Stimulated activated naive B cell treated with anti-CD40 and anti-IgM and Interleukin-4, amounts not matched to agents 10 μg/mL and 1 μg/mL and 100 μg/mL, for 72 hours (primary cell): ENCODE measurements around the gene CPLX3.

ENCODE experiments used
- ATAC-seq, 2 donors: fragments of 150-1000 bp; cut with Tn5 transposase; replicated peaks; 2 replicates each; pipeline ENCODE4 v1.10.0; 2021; ENCODE audit warnings: moderate library complexity in 1 of 2
- DNase-seq: peaks from one replicate; pipeline ENCODE4 v3.0.0; 2021
- H3K27ac Mint-ChIP-seq: one replicate; pipeline ENCODE4 v1.8.0; 2022; ENCODE audit warnings: mild to moderate bottlenecking, mixed read lengths
- H3K27me3 Mint-ChIP-seq, 2 donors: one replicate each; pipeline ENCODE4 v1.8.0; 2022; ENCODE audit warnings: mixed read lengths in 2 of 2
- H3K36me3 Mint-ChIP-seq, 2 donors: one replicate each; pipeline ENCODE4 v1.8.0; 2022; ENCODE audit warnings: mixed read lengths in 2 of 2, mild to moderate bottlenecking in 1 of 2
- H3K4me1 Mint-ChIP-seq, 2 donors: one replicate each; pipeline ENCODE4 v1.8.0; 2022; ENCODE audit warnings: mixed read lengths in 2 of 2, mild to moderate bottlenecking in 1 of 2
- H3K4me3 Mint-ChIP-seq, 2 donors: one replicate each; pipeline ENCODE4 v1.8.0; 2022; ENCODE audit warnings: mild to moderate bottlenecking in 2 of 2, mixed read lengths in 2 of 2, moderate library complexity in 1 of 2
- H3K9me3 Mint-ChIP-seq, 2 donors: one replicate each; pipeline ENCODE4 v1.8.0; 2022; ENCODE audit warnings: mixed read lengths in 2 of 2, mild to moderate bottlenecking in 1 of 2

Gene CPLX3

GRCh38 chr15:74793135-74794028, 33.0 kb upstream of the CPLX3 start:
- Mint-ChIP-seq H3K36me3 (peaks cover 43 to 60% of the 10 kb centered on the region in 2 donors), H3K4me1 (peaks cover 66 to 93% of the 10 kb centered on the region in 2 donors), H3K27me3 (no peaks in the 10 kb centered on the region)

GRCh38 chr15:74794248-74794969, 32.0 kb upstream of the CPLX3 start:
- DNase-seq: no peak
- peaks cover 34 to 56% of the 10 kb centered on the region in 2 donors for H3K36me3 Mint-ChIP-seq

More at GRCh38 chr15:74793135-74794028, 33.0 kb upstream of the CPLX3 start:
- Mint-ChIP-seq H3K27ac (peak overlapping the region; percentile 89), H3K9me3 (no peaks in the 10 kb centered on the region), H3K4me3 (peak overlapping the region; percentile 60 to 68)
- ATAC-seq: no peak
- DNase-seq: no peak

GRCh38 chr15:74794970-74795349, 31.5 kb upstream of the CPLX3 start:
- Mint-ChIP-seq H3K4me1 (peaks cover 67 to 93% of the 10 kb centered on the region in 2 donors), H3K27me3 (no peaks in the 10 kb centered on the region), H3K4me3 (peak overlapping the region; percentile 4 to 45), H3K36me3 (peaks cover 30 to 55% of the 10 kb centered on the region in 2 donors), H3K9me3 (no peaks in the 10 kb centered on the region), H3K27ac (peak overlapping the region; percentile 96)
- no peak for ATAC-seq
- no peak for DNase-seq

More at GRCh38 chr15:74794248-74794969, 32.0 kb upstream of the CPLX3 start:
- peak overlapping the region; percentile 4 to 45 for H3K4me3 Mint-ChIP-seq
- no peak for ATAC-seq
- peaks cover 67 to 93% of the 10 kb centered on the region in 2 donors for H3K4me1 Mint-ChIP-seq
- no peaks in the 10 kb centered on the region for H3K27me3 Mint-ChIP-seq
- no peaks in the 10 kb centered on the region for H3K9me3 Mint-ChIP-seq
- H3K27ac Mint-ChIP-seq: peak overlapping the region; percentile 96

GRCh38 chr15:74795966-74796625, 30.3 kb upstream of the CPLX3 start:
- Mint-ChIP-seq H3K4me3 (peak overlapping the region; percentile 55 to 61), H3K4me1 (peaks cover 70 to 90% of the 10 kb centered on the region in 2 donors), H3K27ac (peak overlapping the region; percentile 86), H3K9me3 (no peaks in the 10 kb centered on the region), H3K36me3 (peaks cover 28 to 61% of the 10 kb centered on the region in 2 donors), H3K27me3 (no peaks in the 10 kb centered on the region)
- ATAC-seq: no peak
- no peak for DNase-seq

- ATAC-seq (no peak), DNase-seq (no peak)
- Mint-ChIP-seq H3K27ac (peak overlapping the region; percentile 95), H3K4me3 (peak overlapping the region; percentile 55 to 58), H3K27me3 (no peaks in the 10 kb centered on the region), H3K4me1 (peaks cover 51 to 70% of the 10 kb centered on the region in 2 donors), H3K36me3 (peaks cover 25 to 64% of the 10 kb centered on the region in 2 donors), H3K9me3 (no peaks in the 10 kb centered on the region)
These were observed 27.8 kb upstream of the CPLX3 start for GRCh38 chr15:74798388-74799254.

GRCh38 chr15:74799255-74799855, 27.1 kb upstream of the CPLX3 start:
- no peaks in the 10 kb centered on the region for H3K9me3 Mint-ChIP-seq
- no peak for DNase-seq
- H3K27me3 Mint-ChIP-seq: no peaks in the 10 kb centered on the region
- peaks cover 54 to 71% of the 10 kb centered on the region in 2 donors for H3K4me1 Mint-ChIP-seq
- peaks cover 31 to 71% of the 10 kb centered on the region in 2 donors for H3K36me3 Mint-ChIP-seq
- peak; percentile 32 to 38 for ATAC-seq
- peak overlapping the region; percentile 95 for H3K27ac Mint-ChIP-seq
- H3K4me3 Mint-ChIP-seq: peak overlapping the region in 1 of 2 donors; percentile 52

GRCh38 chr15:74799856-74800558, 26.4 kb upstream of the CPLX3 start:
- Mint-ChIP-seq H3K9me3 (no peaks in the 10 kb centered on the region), H3K27ac (peak overlapping the region; percentile 95), H3K4me3 (peak overlapping the region; percentile 39 to 50), H3K27me3 (no peaks in the 10 kb centered on the region), H3K4me1 (peaks cover 49 to 65% of the 10 kb centered on the region in 2 donors), H3K36me3 (peaks cover 36 to 72% of the 10 kb centered on the region in 2 donors)
- DNase-seq (peak; percentile 85), ATAC-seq (peak; percentile 91 to 95)

GRCh38 chr15:74800559-74801094, 25.8 kb upstream of the CPLX3 start:
- Mint-ChIP-seq H3K4me3 (no peak overlapping the region), H3K36me3 (peaks cover 36 to 68% of the 10 kb centered on the region in 2 donors), H3K9me3 (no peaks in the 10 kb centered on the region), H3K27me3 (no peaks in the 10 kb centered on the region), H3K4me1 (peaks cover 45 to 59% of the 10 kb centered on the region in 2 donors), H3K27ac (peak overlapping the region; percentile 95)
- ATAC-seq: no peak
- no peak for DNase-seq

- Mint-ChIP-seq H3K9me3 (peaks cover 0 to 1% of the 10 kb centered on the region in 2 donors), H3K27ac (peak overlapping the region; percentile 95), H3K27me3 (no peaks in the 10 kb centered on the region), H3K4me1 (peaks cover 41 to 54% of the 10 kb centered on the region in 2 donors), H3K36me3 (peaks cover 33 to 62% of the 10 kb centered on the region in 2 donors), H3K4me3 (no peak overlapping the region)
- ATAC-seq (no peak), DNase-seq (no peak)
These were observed 25.0 kb upstream of the CPLX3 start for GRCh38 chr15:74801311-74801997.

- H3K4me3 Mint-ChIP-seq: no peak overlapping the region
- H3K9me3 Mint-ChIP-seq: peaks cover 0 to 2% of the 10 kb centered on the region in 2 donors
- peaks cover 32 to 59% of the 10 kb centered on the region in 2 donors for H3K36me3 Mint-ChIP-seq
These were observed 24.1 kb upstream of the CPLX3 start for GRCh38 chr15:74802290-74802689.

GRCh38 chr15:74802862-74803447, 23.5 kb upstream of the CPLX3 start:
- Mint-ChIP-seq H3K27me3 (no peaks in the 10 kb centered on the region), H3K4me3 (no peak overlapping the region), H3K36me3 (peaks cover 30 to 54% of the 10 kb centered on the region in 2 donors), H3K27ac (peak overlapping the region; percentile 68), H3K4me1 (peaks cover 39 to 57% of the 10 kb centered on the region in 2 donors), H3K9me3 (peaks cover 0 to 2% of the 10 kb centered on the region in 2 donors)
- DNase-seq (no peak), ATAC-seq (no peak)

More at GRCh38 chr15:74802290-74802689, 24.1 kb upstream of the CPLX3 start:
- Mint-ChIP-seq H3K4me1 (peaks cover 42 to 57% of the 10 kb centered on the region in 2 donors), H3K27me3 (no peaks in the 10 kb centered on the region), H3K27ac (peak overlapping the region; percentile 76)
- DNase-seq: no peak
- no peak for ATAC-seq
